Measurements from ENCODE around the gene PAPSS1. TPM values are rescaled to one million over a fixed set of nuclear protein-coding genes. Genes with fewer than 3 reads are reported as not detected.
"Not testable (repeated sequence)": the region's sequence is repeated elsewhere in the genome, so short reads cannot be mapped to it uniquely, and the experiment has no call there.

Gene PAPSS1
- total RNA-seq, 1 donor from 2014 or later, result 140 TPM

DNA sequence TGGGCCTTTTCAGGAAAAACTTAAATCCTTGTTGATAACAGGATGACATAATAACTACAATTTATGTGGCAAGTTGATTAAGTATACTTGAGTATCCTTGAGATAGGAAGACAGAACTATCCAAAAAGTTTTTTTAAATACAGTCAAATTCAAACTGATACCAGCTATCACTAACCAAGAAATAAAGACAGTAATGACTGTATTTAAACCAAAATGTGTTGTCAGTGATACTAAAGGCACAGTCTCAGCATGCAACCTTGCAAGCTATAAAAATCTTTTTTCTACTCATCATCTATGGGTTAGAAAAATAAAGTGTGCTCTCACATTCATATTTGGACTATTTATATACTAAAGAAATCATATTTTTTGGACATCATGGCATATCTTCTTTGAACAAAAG is 64.7 kb downstream of the PAPSS1 start:
- no peak overlapping the region for H3K4me3 Mint-ChIP-seq
- H2AFZ ChIP-seq (replicated peaks), result no peak overlapping the region
- no peaks in the 10 kb centered on the region for H3K9me3 ChIP-seq (ENCODE audit: low read depth)
- no peaks in the 10 kb centered on the region for H3K36me3 ChIP-seq
- H3K36me3 Mint-ChIP-seq, result peaks cover 22% of the 10 kb centered on the region
- H3K4me3 ChIP-seq, result no peak overlapping the region
- H3K27ac ChIP-seq, result no peak overlapping the region
- H3K27me3 Mint-ChIP-seq (ENCODE audit: insufficient read depth, low read depth), result no peaks in the 10 kb centered on the region
- H3K9ac ChIP-seq, result no peak overlapping the region
- H3K27ac Mint-ChIP-seq, result no peak overlapping the region
- no peaks in the 10 kb centered on the region for H3K9me3 Mint-ChIP-seq
- peaks cover 6% of the 10 kb centered on the region for H3K4me1 Mint-ChIP-seq
- peaks cover 9% of the 10 kb centered on the region for H3K4me1 ChIP-seq
- H3K4me2 ChIP-seq, result no peak overlapping the region
- no peaks in the 10 kb centered on the region for H3K27me3 ChIP-seq
- H4K20me1 ChIP-seq (ENCODE audit: low read depth), result no peaks in the 10 kb centered on the region
- no peaks in the 10 kb centered on the region for H3K79me2 ChIP-seq (ENCODE audit: low read depth)
- H3F3A ChIP-seq (ENCODE audit: low read depth), result no peaks in the 10 kb centered on the region
- no peak for TF ChIP-seq EZH2 (IDR thresholded peaks at IDR 0.05)
- TF ChIP-seq EZH2phosphoT487 (IDR thresholded peaks at IDR 0.05), result no peak
- no peak for TF ChIP-seq CTCF (IDR thresholded peaks at IDR 0.05)
- DNase-seq (ENCODE audit: low spot score), result no peak

DNA sequence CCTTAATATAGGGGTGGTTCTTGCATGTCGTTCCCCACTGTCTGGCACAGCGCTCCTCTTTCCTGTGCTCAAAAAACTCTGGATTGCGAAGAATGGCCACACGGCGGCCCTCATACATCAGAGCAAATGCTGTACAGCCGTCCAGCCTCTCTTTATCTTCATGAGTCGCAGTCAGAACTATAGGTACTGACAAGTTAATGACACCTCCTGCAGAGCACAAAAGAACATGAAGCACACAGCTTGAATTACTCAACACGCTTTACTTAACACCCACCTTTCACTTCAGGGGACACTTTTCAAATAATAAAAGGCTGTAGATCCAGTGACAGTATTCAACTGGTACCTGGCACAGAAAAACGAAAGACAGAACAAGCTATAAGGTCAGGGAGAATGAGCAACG is 65.3 kb downstream of the PAPSS1 start:
- no peak overlapping the region for H3K4me3 ChIP-seq
- H3K9ac ChIP-seq, result no peak overlapping the region
- peaks cover 15% of the 10 kb centered on the region for H3K4me1 ChIP-seq
- no peaks in the 10 kb centered on the region for H3K27me3 ChIP-seq
- no peaks in the 10 kb centered on the region for H4K20me1 ChIP-seq (ENCODE audit: low read depth)
- H3K4me1 Mint-ChIP-seq, result peaks cover 8% of the 10 kb centered on the region
- TF ChIP-seq EZH2phosphoT487 (IDR thresholded peaks at IDR 0.05), result no peak
- peak; percentile 29 for TF ChIP-seq CTCF (IDR thresholded peaks at IDR 0.05)
- no peak overlapping the region for H3K4me2 ChIP-seq
- no peak overlapping the region for H3K4me3 Mint-ChIP-seq
- H3K36me3 ChIP-seq, result no peaks in the 10 kb centered on the region
- no peak overlapping the region for H2AFZ ChIP-seq (replicated peaks)
- H3K79me2 ChIP-seq (ENCODE audit: low read depth), result no peaks in the 10 kb centered on the region
- no peaks in the 10 kb centered on the region for H3K27me3 Mint-ChIP-seq (ENCODE audit: insufficient read depth, low read depth)
- H3K36me3 Mint-ChIP-seq, result peaks cover 22% of the 10 kb centered on the region
- DNase-seq (ENCODE audit: low spot score), result peak; percentile 47
- no peaks in the 10 kb centered on the region for H3K9me3 Mint-ChIP-seq
- no peak overlapping the region for H3K27ac ChIP-seq
- no peaks in the 10 kb centered on the region for H3F3A ChIP-seq (ENCODE audit: low read depth)
- no peak overlapping the region for H3K27ac Mint-ChIP-seq
- no peaks in the 10 kb centered on the region for H3K9me3 ChIP-seq (ENCODE audit: low read depth)

DNA sequence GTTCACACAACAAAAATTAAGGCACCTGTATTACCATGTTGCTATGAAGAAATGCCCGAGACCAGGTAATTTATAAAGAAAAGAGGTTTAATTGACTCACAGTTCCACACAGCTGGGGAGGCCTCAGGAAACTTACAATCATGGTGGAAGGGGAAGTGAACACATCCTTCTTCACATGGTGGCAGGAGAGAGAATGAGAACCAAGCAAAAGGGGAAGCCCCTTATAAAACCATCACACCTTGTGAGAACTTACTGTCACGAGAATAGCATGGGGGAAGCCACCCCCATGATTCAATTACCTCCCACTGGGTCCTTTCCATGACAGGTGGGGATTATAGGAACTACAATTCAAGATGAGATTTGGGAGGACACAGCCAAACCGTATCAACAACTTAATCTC is 68.6 kb downstream of the PAPSS1 start:
- not testable (repeated sequence) for H2AFZ ChIP-seq (replicated peaks); H3K27me3 ChIP-seq; H3K9ac ChIP-seq; H4K20me1 ChIP-seq (ENCODE audit: low read depth); H3K27ac ChIP-seq; H3K27me3 Mint-ChIP-seq (ENCODE audit: insufficient read depth, low read depth); DNase-seq (ENCODE audit: low spot score); H3K9me3 ChIP-seq (ENCODE audit: low read depth); H3F3A ChIP-seq (ENCODE audit: low read depth); H3K36me3 ChIP-seq; H3K4me3 ChIP-seq; H3K9me3 Mint-ChIP-seq; H3K4me2 ChIP-seq; H3K27ac Mint-ChIP-seq; H3K4me3 Mint-ChIP-seq
- H3K4me1 Mint-ChIP-seq, result peaks cover 18% of the 10 kb centered on the region
- H3K79me2 ChIP-seq (ENCODE audit: low read depth), result peaks cover 12% of the 10 kb centered on the region
- peaks cover 28% of the 10 kb centered on the region for H3K36me3 Mint-ChIP-seq
- H3K4me1 ChIP-seq, result peaks cover 35% of the 10 kb centered on the region

GRCh38 chr4:107650251-107650650 is 69.8 kb downstream of the PAPSS1 start:
- Histone ChIP-seq H3K27ac (no peak overlapping the region), H3K4me2 (no peak overlapping the region), H3K36me3 (no peaks in the 10 kb centered on the region), H3K4me1 (peaks cover 42% of the 10 kb centered on the region), H3K9me3 (ENCODE audit: low read depth) (no peaks in the 10 kb centered on the region), H4K20me1 (ENCODE audit: low read depth) (no peaks in the 10 kb centered on the region), H3K27me3 (no peaks in the 10 kb centered on the region), H3K79me2 (ENCODE audit: low read depth) (peaks cover 12% of the 10 kb centered on the region), H3F3A (ENCODE audit: low read depth) (no peaks in the 10 kb centered on the region), H3K4me3 (no peak overlapping the region), H3K9ac (no peak overlapping the region), H2AFZ (replicated peaks) (no peak overlapping the region)
- no peak overlapping the region for H3K4me3 Mint-ChIP-seq
- no peaks in the 10 kb centered on the region for H3K9me3 Mint-ChIP-seq
- no peak for TF ChIP-seq CTCF (IDR thresholded peaks at IDR 0.05)
- no peak for TF ChIP-seq EZH2phosphoT487 (IDR thresholded peaks at IDR 0.05)
- TF ChIP-seq EZH2 (IDR thresholded peaks at IDR 0.05), result no peak
- H3K4me1 Mint-ChIP-seq, result peaks cover 18% of the 10 kb centered on the region
- H3K27ac Mint-ChIP-seq, result no peak overlapping the region
- H3K27me3 Mint-ChIP-seq (ENCODE audit: insufficient read depth, low read depth), result peaks cover 2% of the 10 kb centered on the region
- DNase-seq (ENCODE audit: low spot score), result no peak
- H3K36me3 Mint-ChIP-seq, result peaks cover 30% of the 10 kb centered on the region

Measured in neural progenitor cell (in vitro differentiated cells).